ENCODE results near the gene LCA5.
"Not testable (repeated sequence)": the region's sequence is repeated elsewhere in the genome, so short reads cannot be mapped to it uniquely, and the experiment has no call there.

The LCA5 gene

GRCh38 chr6:79536954-79537747 is at the start of gene LCA5:
LCA5 (minus strand) TSS chr6:79537430; CDS start chr6:79518894, 18,536 bp downstream.
- peak; percentile 88 to 90 for DNase-seq

GRCh38 chr6:79586548-79586947 is 49.3 kb upstream of the LCA5 start:
- peak in 1 of 2 experiments; percentile 25 for DNase-seq

- DNase-seq, result no peak
Measured at GRCh38 chr6:79584332-79584731, 47.1 kb upstream of the LCA5 start.

- not testable (repeated sequence) for DNase-seq
Measured at GRCh38 chr6:79577926-79578325, 40.7 kb upstream of the LCA5 start.

GRCh38 chr6:79574630-79575225 is 37.5 kb upstream of the LCA5 start:
- DNase-seq, result no peak

GRCh38 chr6:79574174-79574573 is 36.9 kb upstream of the LCA5 start:
- DNase-seq, result no peak

GRCh38 chr6:79571030-79571367 is 33.8 kb upstream of the LCA5 start:
- no peak for DNase-seq

- DNase-seq, result peak; percentile 54 to 57
Measured at GRCh38 chr6:79570129-79571029, 33.1 kb upstream of the LCA5 start.

GRCh38 chr6:79568996-79569395 is 31.8 kb upstream of the LCA5 start:
- no peak for DNase-seq

GRCh38 chr6:79564636-79565035 is 27.4 kb upstream of the LCA5 start:
- DNase-seq, result no peak

- DNase-seq, result no peak
Measured at GRCh38 chr6:79559706-79560105, 22.5 kb upstream of the LCA5 start.

GRCh38 chr6:79557673-79558467 is 20.6 kb upstream of the LCA5 start:
- DNase-seq, result no peak

- DNase-seq, result no peak
Measured at GRCh38 chr6:79554305-79554704, 17.1 kb upstream of the LCA5 start.

- no peak for DNase-seq
Measured at GRCh38 chr6:79551401-79551800, 14.2 kb upstream of the LCA5 start.

- no peak for DNase-seq
Measured at GRCh38 chr6:79548304-79548703, 11.1 kb upstream of the LCA5 start.

GRCh38 chr6:79546186-79546585 is 9.0 kb upstream of the LCA5 start:
- DNase-seq, result no peak

GRCh38 chr6:79544939-79545450 is 7.8 kb upstream of the LCA5 start:
- DNase-seq, result peak; percentile 77 to 87

GRCh38 chr6:79544299-79544927 is 7.2 kb upstream of the LCA5 start:
- DNase-seq, result no peak

GRCh38 chr6:79543886-79544285 is 6.7 kb upstream of the LCA5 start:
- DNase-seq, result no peak

- DNase-seq, result no peak
Measured at GRCh38 chr6:79543411-79543810, 6.2 kb upstream of the LCA5 start.

- DNase-seq, result peak in 1 of 2 experiments; percentile 38
Measured at GRCh38 chr6:79538106-79538971, 1.1 kb upstream of the LCA5 start.

Data from AML-193 (cell line).